ENCODE data around the gene OR2V2.
"Not testable (repeated sequence)": the region's sequence is repeated elsewhere in the genome, so short reads cannot be mapped to it uniquely, and the experiment has no call there.

Gene OR2V2

DNA sequence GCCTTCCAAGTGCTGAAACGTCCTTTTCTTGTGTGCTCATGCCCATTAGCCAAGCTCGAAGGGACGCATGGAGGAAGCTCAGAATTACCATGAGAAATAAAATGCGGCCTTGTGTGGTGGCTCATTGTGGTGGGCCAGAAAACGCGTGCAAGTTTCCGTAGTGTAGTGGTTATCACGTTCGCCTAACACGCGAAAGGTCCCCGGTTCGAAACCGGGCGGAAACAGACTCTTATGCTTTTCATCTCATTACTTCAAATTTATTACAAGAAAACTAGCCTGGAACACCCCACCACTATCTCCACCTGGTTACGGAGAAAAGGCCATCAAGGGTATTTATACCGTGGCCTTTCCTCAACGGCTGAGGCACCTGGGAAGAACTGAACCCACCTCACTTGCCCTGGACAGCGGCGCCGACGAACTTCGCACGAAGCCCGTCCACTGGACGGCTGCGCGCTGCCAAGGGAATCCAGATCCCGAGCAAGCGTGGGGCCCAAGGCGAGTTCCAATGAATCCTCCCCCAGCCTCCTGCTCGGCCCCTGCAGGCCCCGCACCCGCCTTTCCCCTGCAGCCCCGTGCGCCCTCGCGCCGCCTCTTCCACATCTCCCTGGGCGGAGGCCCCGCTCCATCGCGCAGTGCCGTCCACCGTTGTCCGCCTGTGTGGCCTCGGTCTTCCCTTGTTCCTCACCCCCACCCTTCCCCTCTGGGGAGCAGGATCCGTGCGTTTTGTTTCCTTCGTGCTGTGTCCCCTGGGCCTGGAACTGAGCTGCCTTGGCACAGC, 22.3 kb downstream of the OR2V2 start:
- peak; percentile 46 for DNase-seq (ENCODE audit: low read depth)

DNA sequence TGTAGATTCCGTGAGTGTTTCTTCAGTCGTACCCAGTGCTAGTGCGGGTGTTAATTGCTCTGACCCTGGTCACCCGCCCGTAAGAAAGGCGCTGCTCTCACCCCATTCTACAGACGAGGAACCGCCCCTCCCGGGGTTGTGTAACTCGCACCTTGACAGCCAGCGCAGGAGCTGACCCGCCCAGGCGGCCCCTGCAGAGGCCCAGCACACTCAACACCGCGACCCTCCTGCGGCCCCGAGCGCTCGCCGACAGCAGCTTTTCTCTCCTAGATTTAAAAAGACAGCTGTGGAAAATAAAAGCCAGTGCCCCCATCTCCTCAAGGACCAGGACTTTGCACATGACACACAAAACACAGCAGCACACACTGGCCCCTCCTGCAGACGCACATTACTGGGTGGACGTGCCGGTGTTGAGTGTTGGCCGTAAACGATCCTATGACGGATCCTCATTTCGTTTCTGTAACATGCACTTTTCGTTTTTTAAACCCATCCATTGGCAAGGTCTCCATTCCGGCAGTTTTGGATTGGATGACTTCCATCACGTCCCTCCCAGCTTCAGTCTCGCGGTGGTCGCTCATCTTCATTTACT, 22.9 kb downstream of the OR2V2 start:
- DNase-seq (ENCODE audit: low read depth) = no peak

DNA sequence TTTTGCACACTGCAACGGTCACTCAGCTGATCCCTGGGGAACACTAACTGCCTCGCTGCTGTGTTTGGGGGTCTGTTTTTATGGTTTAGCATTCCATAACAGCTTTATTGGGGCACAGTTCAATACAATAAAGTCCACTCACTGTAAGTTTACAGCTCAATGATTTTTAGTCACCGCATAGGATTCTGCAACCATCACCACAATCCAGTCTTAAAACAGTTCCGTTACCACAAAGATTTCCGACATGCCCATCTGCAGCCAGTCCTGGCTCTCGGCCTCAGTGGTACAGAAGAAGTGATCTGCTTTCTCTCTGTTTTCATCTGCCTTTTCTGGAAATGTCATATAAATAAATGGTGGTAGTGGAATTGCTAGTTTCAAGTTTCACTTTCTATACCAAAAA, 23.6 kb downstream of the OR2V2 start:
- DNase-seq (ENCODE audit: low read depth) = no peak

DNA sequence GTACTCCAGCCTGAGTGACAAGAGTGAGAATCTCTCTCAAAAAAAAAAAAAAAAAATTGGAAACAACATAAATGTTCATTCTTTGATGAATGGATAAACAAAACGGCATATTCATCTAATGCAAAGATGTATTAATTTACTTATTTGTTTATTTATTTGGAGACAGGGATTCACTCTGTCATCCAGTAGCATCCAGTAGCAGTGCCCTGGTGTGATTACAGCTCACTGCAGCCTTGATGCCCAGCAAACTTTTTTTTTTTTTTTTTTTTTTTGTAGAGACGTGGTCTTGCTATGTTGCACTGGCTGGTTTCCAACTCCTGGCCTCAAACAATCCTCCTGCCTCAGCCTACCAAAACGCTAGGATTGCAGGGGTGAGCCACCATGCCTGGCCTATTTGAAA, 24.4 kb downstream of the OR2V2 start:
- no peak for DNase-seq (ENCODE audit: low read depth)

DNA sequence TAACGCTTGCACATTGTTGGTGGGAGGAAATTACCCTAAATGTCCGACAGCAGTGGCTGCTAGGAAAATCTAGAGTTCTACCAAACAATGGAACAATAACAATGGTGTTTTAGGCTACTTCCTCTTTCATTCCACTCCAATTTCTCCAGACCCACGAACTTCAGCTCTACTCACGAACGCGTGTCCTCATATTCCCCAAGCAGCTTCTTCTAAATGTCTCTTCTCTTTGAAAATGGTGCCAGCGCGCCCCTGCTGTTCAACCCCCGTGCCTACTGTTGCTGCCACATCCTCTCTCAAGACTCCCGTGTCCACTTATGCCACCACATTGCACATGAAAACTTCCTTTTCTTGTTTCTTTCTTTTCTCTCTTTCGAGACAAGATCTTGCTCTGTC, 25.6 kb downstream of the OR2V2 start:
- peak; percentile 65 for DNase-seq (ENCODE audit: low read depth)

DNA sequence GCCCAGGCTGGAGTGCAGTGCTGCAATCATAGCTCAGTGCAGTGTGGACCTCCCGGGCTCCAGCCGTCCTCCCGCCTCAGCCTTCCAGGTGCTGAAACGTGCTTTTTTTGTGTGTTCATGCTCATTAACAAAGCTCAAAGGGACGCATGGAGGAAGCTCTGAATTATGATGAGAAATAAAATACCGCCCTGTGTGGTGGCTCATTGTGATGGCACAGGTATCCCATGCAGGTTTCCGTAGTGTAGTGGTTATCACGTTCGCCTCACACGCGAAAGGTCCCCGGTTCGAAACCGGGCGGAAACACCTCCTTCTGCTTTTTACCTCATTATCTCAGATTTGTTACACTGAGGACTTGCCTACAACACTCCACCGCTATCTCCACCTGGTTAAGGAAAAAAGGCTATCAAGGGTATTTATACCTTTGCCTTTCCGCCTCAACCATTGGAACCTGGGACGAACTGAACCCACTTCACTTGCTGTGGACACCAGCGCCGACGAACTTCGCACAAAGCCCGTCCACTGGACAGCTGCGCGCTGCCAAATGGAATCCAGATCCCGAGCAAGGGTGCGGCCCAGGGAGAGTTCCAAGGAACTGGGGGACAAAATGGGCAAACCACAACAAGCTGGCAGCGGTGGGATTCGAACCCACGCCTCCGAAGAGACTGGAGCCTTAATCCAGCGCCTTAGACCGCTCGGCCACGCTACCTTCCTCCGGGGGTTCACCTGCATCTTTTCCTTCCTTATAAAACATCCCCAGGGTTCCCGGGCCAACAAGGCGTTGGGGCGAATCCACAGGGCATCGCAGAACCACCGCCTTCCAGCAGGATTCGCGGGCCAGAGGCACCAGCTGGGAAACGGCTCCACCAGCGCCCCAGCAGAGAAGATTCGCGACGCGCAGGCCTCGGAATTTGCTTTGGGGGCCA, 26.3 kb downstream of the OR2V2 start:
- DNase-seq (ENCODE audit: low read depth) = peak; percentile 48

DNA sequence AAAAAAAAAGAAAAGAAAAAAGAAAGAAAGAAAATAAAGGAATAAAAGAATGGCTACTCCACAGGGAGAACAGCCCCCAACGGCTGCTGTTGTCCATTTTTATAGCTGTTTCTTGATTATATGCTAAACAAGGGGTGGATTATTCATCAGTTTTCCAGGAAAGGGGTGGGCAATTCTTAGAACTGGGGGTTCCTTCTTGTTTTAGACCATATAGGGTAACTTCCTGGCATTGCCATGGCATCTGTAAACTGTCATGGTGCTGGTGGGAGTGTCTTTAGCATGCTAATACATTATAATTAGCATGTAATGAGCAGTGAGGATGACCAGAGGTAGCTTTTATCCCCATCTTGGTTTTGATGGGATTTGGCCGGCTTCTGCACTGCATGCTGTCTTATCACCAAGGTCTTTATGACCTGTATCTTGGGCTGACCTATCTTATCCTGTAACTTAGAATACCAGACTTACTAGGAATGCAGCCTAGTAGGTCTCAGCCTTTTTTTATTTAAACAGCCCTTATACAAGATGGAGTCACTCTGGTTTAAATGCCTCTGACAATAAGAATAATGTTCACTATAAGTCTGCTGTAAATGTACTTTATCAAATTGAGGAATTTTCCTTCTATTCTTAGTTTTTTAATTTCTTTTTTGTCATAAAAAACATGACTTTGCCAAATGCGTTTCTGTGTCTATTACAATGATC, 29.0 kb downstream of the OR2V2 start:
- DNase-seq (ENCODE audit: low read depth) = no peak

DNA sequence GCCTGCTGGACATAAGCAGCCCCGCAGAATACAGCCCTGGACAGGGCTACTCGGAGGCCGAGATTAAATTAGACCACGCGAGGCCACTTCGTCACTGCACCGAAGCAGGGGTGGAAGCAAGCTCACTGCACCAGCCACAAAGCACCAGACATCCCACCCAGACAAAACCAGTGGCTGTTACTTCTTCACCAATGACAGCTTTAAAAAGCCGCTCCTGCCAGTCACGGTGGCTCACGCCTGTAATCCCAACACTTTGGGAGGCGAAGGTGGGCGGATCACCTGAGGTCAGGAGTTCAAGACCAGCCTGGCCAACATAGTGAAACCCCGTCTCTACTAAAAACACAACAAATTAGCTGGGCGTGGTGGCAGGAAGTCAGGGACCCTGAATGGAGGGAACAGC, 30.2 kb downstream of the OR2V2 start:
- not testable (repeated sequence) for DNase-seq (ENCODE audit: low read depth)

DNA sequence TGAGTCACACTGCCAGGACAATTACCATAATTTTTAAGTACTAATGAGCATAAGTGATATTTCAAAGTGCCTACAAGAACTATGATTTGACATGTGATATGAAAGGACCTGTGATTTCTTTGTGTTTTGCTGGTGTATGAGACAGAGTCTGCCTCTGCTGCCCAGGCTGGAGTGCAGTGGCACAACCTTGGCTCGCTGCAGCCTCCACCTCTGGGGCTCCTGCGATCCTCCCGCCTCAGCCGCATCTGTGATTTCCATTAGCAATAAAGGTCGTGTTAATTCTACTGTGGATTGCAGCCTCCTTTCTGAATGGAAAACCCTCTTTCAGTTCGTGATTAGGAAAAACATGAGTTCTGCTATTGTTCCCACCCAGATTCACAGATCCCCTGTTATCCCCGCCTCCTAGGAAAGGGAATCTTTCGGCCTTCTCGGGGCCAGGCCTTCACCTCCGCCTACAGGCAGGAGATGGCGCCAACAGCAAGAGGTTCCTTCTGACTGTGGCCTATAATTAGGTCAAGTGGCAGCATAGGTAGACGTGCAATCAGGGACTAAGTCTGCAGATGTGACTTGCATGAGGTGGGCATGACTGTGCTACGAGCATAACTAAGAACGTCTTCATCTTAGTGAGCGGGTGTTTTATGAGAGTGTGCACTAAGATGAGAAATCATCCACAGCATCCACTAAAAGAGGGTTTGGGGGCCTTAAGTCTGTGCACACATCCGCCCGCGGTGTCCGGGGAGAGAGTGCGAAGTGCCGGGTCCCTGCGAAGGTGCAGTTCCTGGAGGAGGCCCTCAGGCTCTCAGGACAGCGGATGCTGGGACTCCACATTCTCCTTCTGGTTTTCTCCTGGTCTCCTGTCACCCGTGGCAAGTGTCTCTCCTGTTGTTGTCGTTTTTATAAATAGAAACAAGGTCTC, 34.5 kb downstream of the OR2V2 start:
- peak; percentile 52 for DNase-seq (ENCODE audit: low read depth)

DNA sequence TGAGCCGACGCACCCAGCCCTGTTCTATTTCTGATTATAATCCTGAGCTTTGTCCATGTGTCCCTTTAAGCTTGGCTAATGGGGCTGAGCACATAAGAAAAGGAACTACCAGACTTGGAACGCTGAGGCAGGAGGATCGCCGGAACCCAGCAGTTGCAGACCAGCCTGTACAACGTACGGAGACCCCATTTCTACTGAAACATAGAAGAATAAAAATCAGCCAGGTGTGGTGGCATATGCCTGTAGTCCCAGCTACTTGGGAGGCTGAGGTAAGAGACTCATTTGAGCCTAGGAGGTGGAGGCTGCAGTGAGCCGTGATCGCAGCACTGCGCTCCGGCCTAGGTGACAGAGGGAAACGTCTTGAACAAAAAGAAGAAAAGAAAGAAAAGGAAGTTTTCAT, 35.3 kb downstream of the OR2V2 start:
- no peak for DNase-seq (ENCODE audit: low read depth)

DNA sequence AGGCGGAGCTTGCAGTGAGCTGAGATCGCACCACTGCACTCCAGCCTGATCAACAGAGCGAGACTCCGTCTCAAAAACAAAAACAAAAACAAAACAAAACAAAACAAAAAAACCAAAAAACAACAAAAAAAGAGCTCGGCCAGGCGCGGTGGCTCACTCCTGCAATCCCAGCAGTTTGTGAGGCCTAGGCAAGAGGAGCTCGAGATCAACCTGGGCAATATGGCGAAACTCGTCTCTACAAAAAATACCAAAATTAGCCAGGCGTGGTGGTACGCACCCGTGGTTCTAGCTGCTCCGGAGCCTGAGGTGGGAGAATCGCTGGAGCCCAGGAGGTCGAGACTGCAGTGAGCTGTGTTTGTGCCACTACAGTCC, 37.4 kb downstream of the OR2V2 start:
- DNase-seq (ENCODE audit: low read depth) = no peak

DNA sequence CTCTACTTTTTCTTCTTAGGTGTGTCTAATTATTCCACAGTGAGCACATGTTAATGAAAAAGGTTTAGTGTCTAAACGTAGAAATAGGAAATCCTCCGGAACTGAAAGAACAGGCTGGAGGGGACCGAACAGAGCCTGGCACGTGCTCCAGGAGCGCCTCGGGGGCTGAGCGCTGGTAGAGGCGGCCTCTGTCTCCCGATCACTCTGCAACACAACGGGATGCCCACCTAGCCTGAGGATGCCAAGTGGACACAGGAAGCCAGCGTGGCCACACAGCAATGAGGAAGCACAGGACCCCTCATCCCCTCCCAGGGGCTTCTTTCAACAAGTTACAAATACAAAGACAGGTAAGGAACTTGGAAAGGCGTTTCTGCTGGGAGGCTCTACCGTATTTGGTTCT, 38.2 kb downstream of the OR2V2 start:
- DNase-seq (ENCODE audit: low read depth) = no peak

DNA sequence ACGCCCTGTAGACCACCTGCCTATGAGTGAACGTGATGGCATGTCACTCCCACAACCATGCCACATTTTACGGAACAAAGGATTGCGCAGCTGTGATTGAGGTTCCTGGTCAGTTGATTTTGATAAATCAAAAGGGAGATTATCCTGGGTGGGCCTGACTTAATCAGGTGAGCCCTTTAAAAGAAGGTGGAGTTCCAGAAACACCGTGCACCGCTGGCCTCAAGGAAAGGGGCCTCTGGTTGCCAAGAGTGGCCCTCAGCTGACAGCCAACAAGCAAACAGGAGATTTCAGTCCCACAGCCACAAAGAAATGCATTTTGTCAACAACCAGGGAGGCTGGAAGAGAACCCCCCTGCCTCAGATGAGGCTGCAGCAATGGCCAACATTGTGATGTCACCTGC, 38.6 kb downstream of the OR2V2 start:
- no peak for DNase-seq (ENCODE audit: low read depth)

DNA sequence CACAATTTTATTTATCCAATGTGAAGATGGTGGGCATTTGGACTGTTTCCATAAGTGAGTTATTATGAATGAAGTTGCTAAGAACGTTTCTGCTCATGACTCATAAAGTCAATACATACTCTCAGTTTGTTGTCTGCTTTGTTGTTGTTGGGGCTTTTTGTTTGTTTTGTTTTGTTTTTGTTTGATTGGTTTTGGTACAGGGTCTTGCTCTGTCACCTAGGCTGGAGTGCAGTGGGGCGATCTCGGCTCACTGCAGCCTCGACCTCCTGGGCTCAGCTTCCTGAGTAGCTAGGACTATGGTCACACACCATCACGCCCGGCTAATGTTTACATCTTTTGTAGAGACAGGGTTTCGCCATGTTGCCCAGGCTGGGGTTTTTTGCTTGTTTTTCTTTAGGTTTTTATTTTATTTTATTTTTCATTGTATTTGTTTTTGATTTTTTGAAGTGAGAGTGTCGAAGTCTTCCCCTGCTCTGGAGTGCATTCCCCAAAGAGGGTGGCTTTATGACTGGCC, 39.7 kb downstream of the OR2V2 start:
- no peak for DNase-seq (ENCODE audit: low read depth)

DNA sequence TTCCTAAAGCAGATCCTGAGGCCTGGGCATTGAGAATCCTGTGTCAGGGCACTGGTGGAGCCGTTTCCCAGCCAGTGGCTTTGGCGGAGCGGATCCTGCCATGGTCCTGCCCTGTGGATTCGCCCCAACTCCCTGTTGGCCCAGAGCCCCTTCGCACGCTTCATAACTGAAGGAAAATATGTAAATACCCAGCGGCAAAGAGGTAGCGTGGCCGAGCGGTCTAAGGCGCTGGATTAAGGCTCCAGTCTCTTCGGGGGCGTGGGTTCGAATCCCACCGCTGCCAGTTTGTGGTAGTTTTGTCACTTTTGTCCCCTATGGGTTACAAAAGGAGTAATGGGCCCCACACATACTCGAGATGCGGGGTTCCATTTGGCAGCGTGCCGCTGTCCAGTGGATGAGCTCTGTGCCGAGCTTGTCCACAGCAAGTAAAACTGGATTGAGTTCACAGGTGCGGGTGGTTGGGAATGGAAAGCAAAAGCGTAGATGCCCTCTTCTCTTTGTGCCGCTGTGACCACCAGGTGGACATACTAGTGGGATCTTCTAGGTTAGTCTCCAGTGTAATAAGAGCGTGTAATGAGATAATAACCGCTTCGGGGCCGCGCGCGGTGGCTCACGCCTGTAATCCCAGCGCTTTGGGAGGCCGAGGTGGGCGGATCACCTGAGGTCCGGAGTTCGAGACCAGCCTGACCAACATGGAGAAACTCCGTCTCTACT, 40.3 kb downstream of the OR2V2 start:
- no peak for DNase-seq (ENCODE audit: low read depth)

DNA sequence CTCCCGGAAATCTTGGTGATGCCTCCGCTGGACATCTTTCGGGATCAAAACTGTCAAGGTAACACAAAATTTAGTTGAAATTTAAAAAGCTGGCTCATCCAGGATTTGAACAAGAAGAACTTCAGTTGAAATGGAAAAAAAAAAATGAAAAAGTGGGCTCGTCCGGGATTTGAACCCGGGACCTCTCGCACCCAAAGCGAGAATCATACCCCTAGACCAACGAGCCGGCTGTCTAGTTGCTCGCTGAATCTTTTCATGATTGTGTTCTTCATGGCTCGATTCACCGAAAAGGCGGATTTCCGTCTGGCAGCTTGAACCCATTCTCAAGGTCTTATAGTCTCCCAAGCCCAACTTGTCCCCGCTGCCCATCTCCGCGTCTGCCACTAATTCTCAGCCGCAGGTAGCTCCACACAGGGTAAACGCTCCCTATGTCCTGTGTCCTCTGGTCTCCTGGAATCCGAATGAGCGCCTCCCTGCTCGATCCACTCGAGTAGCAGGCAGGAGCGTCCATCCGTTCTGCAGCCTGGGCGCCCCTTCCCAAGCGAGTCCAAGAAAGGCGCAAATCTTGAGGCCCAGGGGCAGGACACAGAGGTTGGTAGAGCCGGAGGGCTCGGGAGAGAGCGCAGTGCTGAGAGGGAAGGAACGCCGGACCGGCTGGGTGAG, 41.4 kb downstream of the OR2V2 start:
- DNase-seq (ENCODE audit: low read depth) = peak; percentile 49

DNA sequence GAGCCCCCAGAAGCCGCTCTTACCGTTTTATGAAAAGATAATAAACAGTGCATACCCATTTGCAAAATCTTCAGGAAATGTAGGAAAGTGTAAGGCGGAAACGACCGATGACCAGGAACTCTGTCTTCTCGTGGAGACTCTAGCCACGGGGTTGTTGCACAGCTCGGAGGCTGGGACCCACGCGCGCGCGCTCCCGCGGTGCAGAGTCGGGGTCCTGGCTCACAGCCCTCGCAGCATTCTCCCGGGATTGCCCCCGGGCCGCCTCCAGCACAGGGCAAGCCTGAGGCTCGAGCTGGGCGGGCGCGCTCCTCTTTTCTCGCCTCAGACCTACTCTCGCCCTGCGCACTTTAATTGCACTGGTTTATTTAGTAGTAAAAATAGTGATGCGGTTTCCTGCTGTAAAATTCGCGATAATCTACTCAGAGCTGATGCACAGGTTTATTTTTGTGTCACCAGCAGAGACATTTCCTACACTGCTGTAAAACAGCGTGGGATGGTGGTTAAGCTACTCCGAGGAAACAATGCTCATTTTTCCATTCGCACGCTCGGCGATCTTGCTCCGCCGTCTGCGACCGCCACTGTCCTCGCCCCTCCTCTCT, 42.1 kb downstream of the OR2V2 start:
- peak; percentile 46 for DNase-seq (ENCODE audit: low read depth)

DNA sequence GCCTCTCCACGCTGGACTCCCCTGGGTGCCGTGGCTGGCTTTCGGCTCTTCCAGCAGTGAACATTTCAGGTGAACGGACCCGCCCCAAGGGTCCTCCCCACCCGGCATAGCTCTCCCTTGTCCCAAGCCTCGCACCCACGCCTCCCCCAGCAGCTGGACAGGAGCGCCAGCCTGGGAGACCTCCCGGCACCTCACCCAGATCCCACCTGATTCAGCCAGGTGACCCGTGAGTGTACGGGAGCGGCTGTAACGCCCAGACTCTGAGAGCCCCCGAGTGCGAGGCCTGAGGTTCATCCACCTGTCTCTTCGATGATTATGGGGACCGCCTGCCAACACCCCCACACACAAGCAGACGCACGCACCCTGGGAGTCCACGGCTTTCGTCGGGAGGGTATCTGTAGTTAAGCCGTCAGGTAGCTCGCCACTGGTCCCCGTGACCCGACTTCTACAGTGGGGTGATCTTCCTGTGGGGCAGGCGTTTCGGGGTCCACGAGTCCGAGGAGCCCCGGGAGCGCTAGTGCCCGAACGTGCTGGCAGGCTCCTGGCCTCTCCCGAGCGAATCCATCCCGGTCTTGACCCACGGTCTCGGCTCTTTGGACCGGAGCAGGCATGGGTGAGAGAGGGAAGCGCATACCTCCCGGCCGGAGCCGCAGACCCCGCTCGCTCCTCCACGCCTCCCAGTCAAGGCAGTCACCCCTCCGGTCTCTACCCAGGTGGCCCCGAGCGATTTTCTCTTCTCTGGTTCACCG, 42.8 kb downstream of the OR2V2 start:
- no peak for DNase-seq (ENCODE audit: low read depth)

Measured in activated T-helper 9 cell treated with anti-CD3 and anti-CD28 coated beads, Interleukin-2, amount 50 U/mL, for 16 hours (primary cell).